MM.1S (cell line): ENCODE data around the gene RPL7A.
A peak's percentile ranks its signal among the peaks of the same experiment; 100 is the strongest.

Experiments
- DNase-seq: peaks from one replicate; pipeline ENCODE4 v3.0.0-alpha.2; 2015
- H2AFZ ChIP-seq: fragments of 300-600 bp; sonication (generic); 2 replicates; pipeline ENCODE4 v1.6.0; 2016; ENCODE audit warnings: antibody characterized with exemption, low read length
- H3F3A ChIP-seq: fragments of 300-600 bp; sonication (generic); 2 replicates; pipeline ENCODE4 v1.6.1; 2016; ENCODE audit warnings: mild to moderate bottlenecking, antibody characterized with exemption, low read length, moderate library complexity, mixed read lengths; ENCODE audit not compliant: insufficient read depth
- H3K27ac ChIP-seq: fragments of 300-600 bp; sonication (generic); 2 replicates; pipeline ENCODE4 v1.5.1; 2016; ENCODE audit warnings: mild to moderate bottlenecking, low read length
- H3K27me3 ChIP-seq: fragments of 300-600 bp; sonication (generic); replicated peaks from 2 replicates; pipeline ENCODE4 v1.6.0; 2016; ENCODE audit warnings: low read length; ENCODE audit not compliant: insufficient read depth
- H3K36me3 ChIP-seq: fragments of 300-600 bp; sonication (generic); replicated peaks from 2 replicates; pipeline ENCODE4 v1.6.1; 2016; ENCODE audit warnings: mild to moderate bottlenecking, low read length, mixed read lengths; ENCODE audit not compliant: insufficient read depth
- H3K4me1 ChIP-seq: fragments of 300-600 bp; sonication (generic); 2 replicates; pipeline ENCODE4 v1.6.1; 2016; ENCODE audit warnings: low read length, mixed read lengths
- H3K4me2 ChIP-seq: fragments of 300-600 bp; sonication (generic); 2 replicates; pipeline ENCODE4 v1.6.0; 2016; ENCODE audit warnings: low read depth, low read length
- H3K4me3 ChIP-seq: fragments of 300-600 bp; sonication (generic); 2 replicates; pipeline ENCODE4 v1.5.1; 2016; ENCODE audit warnings: low read length, mixed read lengths
- H3K79me2 ChIP-seq: fragments of 300-600 bp; sonication (generic); 2 replicates; pipeline ENCODE4 v1.6.1; 2016; ENCODE audit warnings: mixed run types, low read length, mixed read lengths
- H3K9ac ChIP-seq: fragments of 300-600 bp; sonication (generic); 2 replicates; pipeline ENCODE4 v1.6.1; 2016; ENCODE audit warnings: low read length, mixed read lengths
- H3K9me2 ChIP-seq: fragments of 300-600 bp; sonication (generic); replicated peaks from 2 replicates; pipeline ENCODE4 v1.6.1; 2016; ENCODE audit warnings: mild to moderate bottlenecking, low read length, mixed read lengths; ENCODE audit not compliant: insufficient read depth
- H3K9me3 ChIP-seq: fragments of 300-600 bp; sonication (generic); replicated peaks from 2 replicates; pipeline ENCODE4 v1.6.1; 2016; ENCODE audit warnings: mild to moderate bottlenecking, low read length, mixed read lengths; ENCODE audit not compliant: insufficient read depth
- H4K20me1 ChIP-seq: fragments of 300-600 bp; sonication (generic); 2 replicates; pipeline ENCODE4 v1.6.1; 2016; ENCODE audit warnings: mild to moderate bottlenecking, low read length, moderate library complexity, mixed read lengths; ENCODE audit not compliant: insufficient read depth
- CTCF ChIP-seq: fragments of 300-600 bp; sonication (generic); IDR thresholded peaks from 2 replicates; pipeline ENCODE4 v1.5.1; 2016; ENCODE audit warnings: antibody characterized with exemption, low read length, mixed read lengths
- EZH2 ChIP-seq: fragments of 300-600 bp; sonication (generic); optimal IDR thresholded peaks from 2 replicates; pipeline ENCODE3; 2017; ENCODE audit warnings: low read depth, mild to moderate bottlenecking, antibody characterized with exemption, low read length, mixed read lengths
- EZH2phosphoT487 ChIP-seq: fragments of 300-600 bp; sonication (generic); IDR thresholded peaks from 2 replicates; pipeline ENCODE4 v1.6.1; 2018; ENCODE audit warnings: antibody characterized with exemption, low read length

RPL7A gene

GRCh38 chr9:133372144-133372543 lies 24.1 kb downstream of the RPL7A start:
- no peaks in the 10 kb centered on the region for H3K9me3 ChIP-seq
- peaks cover 10% of the 10 kb centered on the region for H3K27me3 ChIP-seq
- H3K9me2 ChIP-seq, result no peaks in the 10 kb centered on the region
- H3F3A ChIP-seq, result no peaks in the 10 kb centered on the region
- H3K4me1 ChIP-seq, result no peaks in the 10 kb centered on the region
- no peak overlapping the region for H3K27ac ChIP-seq
- H3K4me3 ChIP-seq, result no peak overlapping the region
- no peak overlapping the region for H3K9ac ChIP-seq
- H3K79me2 ChIP-seq, result peaks cover 86% of the 10 kb centered on the region
- H4K20me1 ChIP-seq, result peaks cover 47% of the 10 kb centered on the region
- no peak overlapping the region for H2AFZ ChIP-seq
- TF ChIP-seq CTCF, result no peak
- no peaks in the 10 kb centered on the region; the same call in 1 of the 2 replicates for H3K36me3 ChIP-seq
- no peak for DNase-seq
- no peak overlapping the region for H3K4me2 ChIP-seq

- Histone ChIP-seq H2AFZ (no peak overlapping the region), H3K9me2 (no peaks in the 10 kb centered on the region), H3F3A (no peaks in the 10 kb centered on the region), H3K4me2 (peak overlapping the region; percentile 91), H4K20me1 (peaks cover 28% of the 10 kb centered on the region), H3K79me2 (peaks cover 61% of the 10 kb centered on the region), H3K27ac (no peak overlapping the region), H3K9me3 (no peaks in the 10 kb centered on the region), H3K4me3 (peak overlapping the region; percentile 99), H3K36me3 (no peaks in the 10 kb centered on the region; the same call in 1 of the 2 replicates), H3K27me3 (peaks cover 26% of the 10 kb centered on the region), H3K9ac (peak overlapping the region; percentile 95), H3K4me1 (no peaks in the 10 kb centered on the region)
- DNase-seq, result peak; percentile 6
- no peak for TF ChIP-seq CTCF
- TF ChIP-seq EZH2phosphoT487, result no peak
- TF ChIP-seq EZH2, result no peak
Observed at GRCh38 chr9:133374612-133375115, 26.6 kb downstream of the RPL7A start.

- H3K27me3 ChIP-seq, result peaks cover 26% of the 10 kb centered on the region
- DNase-seq, result peak; percentile 40
- H4K20me1 ChIP-seq, result peaks cover 24% of the 10 kb centered on the region
- no peaks in the 10 kb centered on the region for H3K9me3 ChIP-seq
- peak overlapping the region; percentile 95 for H3K9ac ChIP-seq
- H3K4me1 ChIP-seq, result no peaks in the 10 kb centered on the region
- H3K4me3 ChIP-seq, result peak overlapping the region; percentile 99
- no peaks in the 10 kb centered on the region; the same call in 1 of the 2 replicates for H3K36me3 ChIP-seq
- peak overlapping the region; percentile 38; the same call in 1 of the 2 replicates for H2AFZ ChIP-seq
- H3F3A ChIP-seq, result no peaks in the 10 kb centered on the region
- TF ChIP-seq EZH2phosphoT487, result no peak
- 0 out of 2 replicates have a peak, but pooled peaks have one; percentile 6 for TF ChIP-seq CTCF
- TF ChIP-seq EZH2, result no peak
- H3K27ac ChIP-seq, result peak overlapping the region; percentile 32; the same call in 1 of the 2 replicates
- H3K4me2 ChIP-seq, result peak overlapping the region; percentile 91
- H3K9me2 ChIP-seq, result no peaks in the 10 kb centered on the region
- H3K79me2 ChIP-seq, result peaks cover 55% of the 10 kb centered on the region
Observed at GRCh38 chr9:133375116-133375723, 27.2 kb downstream of the RPL7A start.
